Activated CD8-positive, alpha-beta T cell treated with anti-CD3 and anti-CD28 coated beads for 36 hours (primary cell): ENCODE results near the gene VN1R5. TPM values are rescaled to one million over a fixed set of nuclear protein-coding genes. Genes with fewer than 3 reads are reported as not detected.

ENCODE experiments used
- ATAC-seq: fragments of 200-7000 bp; cut with Tn5 transposase; one replicate; pipeline ENCODE4 v1.10.0; 2021; ENCODE audit warnings: mild to moderate bottlenecking, moderate library complexity
- CTCF ChIA-PET: fragments of 350-600 bp; sonication (Branson Sonifier 250); formaldehyde crosslinking; loops from one replicate; lab custom pipeline; 2021; ENCODE audit warnings: antibody characterized with exemption; lab: Charles Lee
- POLR2A ChIA-PET: fragments of 350-600 bp; sonication (Branson Sonifier 250); formaldehyde crosslinking; loops from one replicate; lab custom pipeline; 2021; ENCODE audit warnings: antibody characterized with exemption; lab: Charles Lee
- DNase-seq: peaks from one replicate; pipeline ENCODE4 v3.0.0-alpha.2; 2020
- H3K27ac Mint-ChIP-seq: one replicate; pipeline ENCODE4 v1.8.0; 2021; ENCODE audit warnings: mild to moderate bottlenecking, mixed read lengths
- H3K27me3 Mint-ChIP-seq: one replicate; pipeline ENCODE4 v1.8.0; 2021; ENCODE audit warnings: mixed read lengths
- H3K36me3 Mint-ChIP-seq: one replicate; pipeline ENCODE4 v1.8.0; 2021; ENCODE audit warnings: low read depth, mixed read lengths
- H3K4me1 Mint-ChIP-seq: one replicate; pipeline ENCODE4 v1.8.0; 2021; ENCODE audit warnings: low read depth, mixed read lengths
- H3K4me3 Mint-ChIP-seq: one replicate; pipeline ENCODE4 v1.8.0; 2021; ENCODE audit warnings: mild to moderate bottlenecking, moderate library complexity, mixed read lengths
- H3K9me3 Mint-ChIP-seq: one replicate; pipeline ENCODE4 v1.8.0; 2021; ENCODE audit warnings: mixed read lengths
- intact Hi-C: fragments of 100-400 bp; cut with micrococcal nuclease; formaldehyde crosslinking; loops from one replicate; pipeline ENCODE4 v1.10.0; 2022
- total RNA-seq, 2 experiments: library from RNA; stranded (reverse); gene quantifications; one replicate each; pipeline ENCODE4 v1.2.3, GENCODE V29; 2021
- TF ChIP-seq, protein P1 (sequence below): fragments of 200-600 bp; IDR thresholded peaks from one replicate; pipeline ENCODE4 v1.8.0; 2022; ENCODE audit warnings: antibody characterized with exemption, mild to moderate bottlenecking

Gene VN1R5
- total RNA-seq, 2 experiments from 2014 or later, result not detected

DNA sequence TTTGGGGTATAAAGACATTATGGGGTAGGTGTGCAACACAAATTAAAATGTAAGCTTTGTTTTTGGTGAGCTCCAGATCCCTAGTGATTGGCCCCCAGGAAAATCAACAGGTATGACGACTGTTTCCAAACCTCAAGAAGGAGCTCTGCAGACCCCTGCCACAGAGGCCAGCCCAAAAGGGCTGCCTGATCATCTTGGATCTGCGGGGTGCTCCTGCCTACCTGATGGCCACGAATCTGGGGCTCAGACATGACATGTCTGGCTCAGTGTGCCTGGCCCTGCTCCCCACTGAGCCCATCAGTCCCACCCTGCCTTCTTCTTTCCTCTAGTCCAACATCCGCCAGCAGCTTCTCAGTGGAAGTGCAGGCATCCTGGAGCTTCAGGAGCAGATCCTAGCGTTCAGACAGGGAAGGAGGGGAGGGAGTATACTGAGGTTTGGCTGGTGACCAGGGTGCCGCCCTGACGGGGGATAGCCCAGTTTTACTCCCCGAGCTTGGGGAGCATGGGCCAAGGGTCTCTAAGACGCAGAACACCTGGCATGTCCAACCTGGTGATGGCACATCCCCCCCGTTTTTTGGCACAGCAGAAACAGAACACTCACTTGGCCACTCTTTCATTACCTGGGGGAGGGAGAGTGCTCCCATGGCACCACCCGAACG is 44.0 kb downstream of the VN1R5 start:
- CTCF ChIA-PET, result interaction anchor here (1.2 kb wide), 1 partner anchor 73 kb away, joined by 4 read pairs; no protein-coding TSS in a partner anchor
- no peak for ATAC-seq
- H3K36me3 Mint-ChIP-seq, result peaks cover 37% of the 10 kb centered on the region
- intact Hi-C loops, result no loop called here
- POLR2A ChIA-PET, result no interaction called here
- no peak for DNase-seq
- TF ChIP-seq, protein P1, sequence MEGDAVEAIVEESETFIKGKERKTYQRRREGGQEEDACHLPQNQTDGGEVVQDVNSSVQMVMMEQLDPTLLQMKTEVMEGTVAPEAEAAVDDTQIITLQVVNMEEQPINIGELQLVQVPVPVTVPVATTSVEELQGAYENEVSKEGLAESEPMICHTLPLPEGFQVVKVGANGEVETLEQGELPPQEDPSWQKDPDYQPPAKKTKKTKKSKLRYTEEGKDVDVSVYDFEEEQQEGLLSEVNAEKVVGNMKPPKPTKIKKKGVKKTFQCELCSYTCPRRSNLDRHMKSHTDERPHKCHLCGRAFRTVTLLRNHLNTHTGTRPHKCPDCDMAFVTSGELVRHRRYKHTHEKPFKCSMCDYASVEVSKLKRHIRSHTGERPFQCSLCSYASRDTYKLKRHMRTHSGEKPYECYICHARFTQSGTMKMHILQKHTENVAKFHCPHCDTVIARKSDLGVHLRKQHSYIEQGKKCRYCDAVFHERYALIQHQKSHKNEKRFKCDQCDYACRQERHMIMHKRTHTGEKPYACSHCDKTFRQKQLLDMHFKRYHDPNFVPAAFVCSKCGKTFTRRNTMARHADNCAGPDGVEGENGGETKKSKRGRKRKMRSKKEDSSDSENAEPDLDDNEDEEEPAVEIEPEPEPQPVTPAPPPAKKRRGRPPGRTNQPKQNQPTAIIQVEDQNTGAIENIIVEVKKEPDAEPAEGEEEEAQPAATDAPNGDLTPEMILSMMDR, result no peak
- H3K4me3 Mint-ChIP-seq, result no peak overlapping the region
- no peak overlapping the region for H3K27ac Mint-ChIP-seq
- H3K9me3 Mint-ChIP-seq, result no peaks in the 10 kb centered on the region
- peaks cover 17% of the 10 kb centered on the region for H3K4me1 Mint-ChIP-seq
- H3K27me3 Mint-ChIP-seq, result no peaks in the 10 kb centered on the region

DNA sequence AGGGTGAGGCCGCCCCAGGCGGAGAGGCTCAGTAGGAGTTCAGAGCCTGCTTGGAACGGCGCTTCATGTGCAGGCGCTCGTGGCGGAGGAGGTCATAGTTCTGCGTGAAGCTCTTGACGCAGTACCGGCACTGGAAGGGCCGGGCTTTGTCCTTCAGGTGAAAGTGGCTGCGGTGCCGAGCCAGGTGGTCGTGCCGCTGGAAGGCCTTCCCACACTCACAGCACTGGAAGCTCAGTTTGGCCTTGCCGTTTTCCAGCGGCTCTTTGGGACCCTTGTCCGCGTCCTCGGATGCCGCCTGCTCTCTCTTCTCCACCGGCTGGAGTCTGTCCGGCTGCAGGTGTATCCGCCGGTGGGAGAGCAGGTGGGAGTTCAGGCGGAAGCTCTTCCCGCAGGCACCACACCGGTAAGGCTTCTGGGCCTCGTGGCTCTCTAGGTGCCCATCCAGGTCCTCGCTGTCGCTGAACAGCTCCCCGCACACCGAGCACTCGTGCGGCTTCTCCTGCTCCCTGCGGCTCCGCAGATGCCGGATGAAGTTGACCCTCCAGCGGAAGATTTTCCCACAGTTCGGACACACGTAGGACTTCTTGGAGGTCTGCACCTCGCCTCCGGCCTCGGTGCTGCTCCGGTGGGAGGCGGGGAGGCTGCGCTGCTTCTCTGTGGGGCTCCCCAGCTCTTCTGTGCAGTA is 44.8 kb downstream of the VN1R5 start:
- ATAC-seq, result no peak
- Mint-ChIP-seq H3K27ac (no peak overlapping the region), H3K4me3 (no peak overlapping the region), H3K4me1 (peaks cover 17% of the 10 kb centered on the region), H3K9me3 (no peaks in the 10 kb centered on the region), H3K36me3 (peaks cover 41% of the 10 kb centered on the region), H3K27me3 (no peaks in the 10 kb centered on the region)
- ChIA-PET CTCF (interaction anchor here (1.2 kb wide), 1 partner anchor 72 kb away, joined by 4 read pairs; no protein-coding TSS in a partner anchor), POLR2A (no interaction called here)
- no peak for DNase-seq
- intact Hi-C loops, result no loop called here
- TF ChIP-seq, protein P1, result no peak

DNA sequence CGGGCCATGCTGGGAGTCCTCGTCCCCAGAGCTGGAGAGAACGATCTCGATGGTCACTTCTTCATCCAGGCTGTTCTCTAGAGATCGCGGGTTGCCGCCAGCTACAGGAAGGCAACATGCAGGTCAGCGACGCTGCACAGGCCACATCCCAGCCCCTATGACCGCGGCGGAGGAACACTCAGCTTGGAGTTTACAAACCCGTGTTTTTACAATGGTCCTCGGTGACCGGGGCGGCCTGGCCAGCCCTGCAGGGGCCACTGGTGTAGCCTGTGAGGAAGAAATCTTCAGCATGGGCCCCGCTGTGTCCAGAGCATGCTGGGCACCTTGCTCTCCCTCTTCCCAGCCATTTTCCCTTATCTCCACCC is 45.3 kb downstream of the VN1R5 start:
- H3K27me3 Mint-ChIP-seq, result no peaks in the 10 kb centered on the region
- H3K4me3 Mint-ChIP-seq, result no peak overlapping the region
- ChIA-PET CTCF (no interaction called here), POLR2A (no interaction called here)
- TF ChIP-seq, protein P1, result no peak
- H3K27ac Mint-ChIP-seq, result no peak overlapping the region
- intact Hi-C loops, result no loop called here
- no peaks in the 10 kb centered on the region for H3K9me3 Mint-ChIP-seq
- H3K36me3 Mint-ChIP-seq, result peaks cover 44% of the 10 kb centered on the region
- peaks cover 17% of the 10 kb centered on the region for H3K4me1 Mint-ChIP-seq
- ATAC-seq (no peak), DNase-seq (no peak)

DNA sequence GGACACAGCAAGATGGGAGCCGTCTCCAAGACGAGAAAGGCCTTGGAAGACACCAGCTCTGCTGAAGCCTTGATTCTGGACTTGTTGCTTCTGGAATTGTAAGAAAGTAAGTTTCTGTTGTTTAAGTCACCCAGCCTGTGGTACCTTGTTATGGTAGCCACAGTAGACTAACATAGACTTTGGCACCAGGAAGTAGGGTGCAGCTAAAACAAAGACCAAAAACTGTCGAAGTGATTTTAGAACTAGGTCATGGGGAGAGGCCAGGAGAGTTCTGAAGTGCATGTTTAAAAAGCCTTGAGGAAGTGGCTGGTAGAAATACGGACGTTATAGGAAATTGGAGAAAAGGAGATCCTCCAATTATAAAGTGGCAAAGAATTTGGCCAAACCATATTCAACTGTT is 47.3 kb downstream of the VN1R5 start:
- peaks cover 57% of the 10 kb centered on the region for H3K36me3 Mint-ChIP-seq
- DNase-seq (no peak), ATAC-seq (no peak)
- H3K27me3 Mint-ChIP-seq, result no peaks in the 10 kb centered on the region
- ChIA-PET POLR2A (no interaction called here), CTCF (no interaction called here)
- intact Hi-C loops, result no loop called here
- peaks cover 8% of the 10 kb centered on the region for H3K4me1 Mint-ChIP-seq
- H3K9me3 Mint-ChIP-seq, result no peaks in the 10 kb centered on the region
- no peak overlapping the region for H3K27ac Mint-ChIP-seq
- H3K4me3 Mint-ChIP-seq, result no peak overlapping the region
- TF ChIP-seq, protein P1, result no peak

DNA sequence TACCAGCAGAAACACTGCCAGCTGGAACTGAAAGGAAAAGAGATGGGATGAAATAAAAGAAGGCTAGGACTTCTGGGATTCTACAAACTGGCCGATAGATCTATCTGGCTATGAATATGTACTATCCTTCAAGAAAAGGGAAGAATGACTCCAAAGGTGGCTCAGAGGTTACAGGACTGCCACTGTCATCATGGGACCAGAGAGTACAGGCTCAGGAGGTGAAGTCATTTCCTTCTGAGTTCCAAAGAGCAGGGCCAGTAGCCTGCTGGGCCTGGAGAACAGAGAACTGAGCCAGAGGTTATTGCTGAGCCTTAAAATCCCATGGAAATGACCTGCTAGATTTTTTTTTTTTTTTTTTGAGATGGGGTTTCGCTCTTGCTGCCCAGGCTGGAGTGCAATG is 48.2 kb downstream of the VN1R5 start:
- TF ChIP-seq, protein P1, result no peak
- ATAC-seq (no peak), DNase-seq (no peak)
- ChIA-PET POLR2A (no interaction called here), CTCF (no interaction called here)
- intact Hi-C loops, result no loop called here
- Mint-ChIP-seq H3K27me3 (no peaks in the 10 kb centered on the region), H3K36me3 (peaks cover 63% of the 10 kb centered on the region), H3K4me1 (peaks cover 2% of the 10 kb centered on the region), H3K4me3 (no peak overlapping the region), H3K27ac (peak overlapping the region; percentile 5), H3K9me3 (no peaks in the 10 kb centered on the region)
